Kidney epithelial cell (primary cell): ENCODE results near the gene CGB7. TPM values are rescaled to one million over a fixed set of nuclear protein-coding genes. Genes with fewer than 3 reads are reported as not detected.

Source experiments
- DNase-seq: peaks from one replicate; pipeline ENCODE4 v3.0.0-alpha.2; 2010; ENCODE audit warnings: low read depth
- H3K27me3 ChIP-seq: 2 replicates; pipeline ENCODE4 v1.6.0; 2011; ENCODE audit warnings: low read length; ENCODE audit not compliant: control insufficient read depth, insufficient read depth
- H3K36me3 ChIP-seq: 2 replicates; pipeline ENCODE4 v1.5.1; 2011; ENCODE audit warnings: low read length; ENCODE audit not compliant: control insufficient read depth, insufficient read depth
- H3K4me3 ChIP-seq: 2 replicates; pipeline ENCODE4 v1.5.1; 2011; ENCODE audit warnings: low read depth, mild to moderate bottlenecking, control low read depth, low read length
- CTCF ChIP-seq: IDR thresholded peaks from 2 replicates; pipeline ENCODE4 v1.5.1; 2011; ENCODE audit warnings: mild to moderate bottlenecking, moderate library complexity, low read length, control low read depth, inconsistent platforms; ENCODE audit not compliant: insufficient read depth, poor library complexity, severe bottlenecking
- total RNA-seq: library from RNA; depleted of rRNA; stranded (reverse); fragments of >200 nt; gene quantifications from 2 replicates; pipeline ENCODE4 v1.2.3, GENCODE V29; 2015

CGB7 gene
- total RNA-seq, 1 donor from 2014 or later, result 5.5 TPM

- TF ChIP-seq CTCF, result no peak
- Histone ChIP-seq H3K36me3 (peaks cover 2% of the 10 kb centered on the region), H3K4me3 (no peak overlapping the region), H3K27me3 (no peaks in the 10 kb centered on the region)
- DNase-seq, result no peak
Measured at GRCh38 chr19:49010453-49010852, 47.1 kb downstream of the CGB7 start.

- Histone ChIP-seq H3K27me3 (no peaks in the 10 kb centered on the region), H3K36me3 (peaks cover 5% of the 10 kb centered on the region), H3K4me3 (no peak overlapping the region)
- TF ChIP-seq CTCF, result no peak
- no peak for DNase-seq
Measured at GRCh38 chr19:49009828-49010227, 47.7 kb downstream of the CGB7 start.

GRCh38 chr19:49006905-49007304 lies 50.6 kb downstream of the CGB7 start:
- no peaks in the 10 kb centered on the region for H3K27me3 ChIP-seq
- H3K36me3 ChIP-seq, result peaks cover 5% of the 10 kb centered on the region
- DNase-seq, result no peak
- H3K4me3 ChIP-seq, result no peak overlapping the region
- TF ChIP-seq CTCF, result no peak

- Histone ChIP-seq H3K4me3 (no peak overlapping the region), H3K27me3 (no peaks in the 10 kb centered on the region), H3K36me3 (peaks cover 4% of the 10 kb centered on the region)
- DNase-seq, result no peak
- TF ChIP-seq CTCF, result no peak
Measured at GRCh38 chr19:49004964-49005614, 52.5 kb downstream of the CGB7 start.

Other genes with a start within 250 kb of the CGB7 start
- gene BCAT2, start 246.7 kb downstream of the CGB7 start, total RNA-seq, result 47.7 and 56.8 TPM in 2 replicates
- gene HSD17B14, start 221.3 kb downstream of the CGB7 start, total RNA-seq, result 10.2 and 15.0 TPM in 2 replicates
- 10.0 and 11.1 TPM in 2 replicates for gene PLEKHA4, start 189.1 kb downstream of the CGB7 start, total RNA-seq
- 225 and 233 TPM in 2 replicates for gene PPP1R15A, start 185.3 kb downstream of the CGB7 start, total RNA-seq
- gene TULP2, start 159.0 kb downstream of the CGB7 start, total RNA-seq, result not detected in 2 replicates
- gene NUCB1, start 157.4 kb downstream of the CGB7 start, total RNA-seq, result 248 and 260 TPM in 2 replicates
- gene DHDH, start 124.0 kb downstream of the CGB7 start, total RNA-seq, result 1.0 and 1.5 TPM in 2 replicates
- 128 and 140 TPM in 2 replicates for gene BAX, start 102.9 kb downstream of the CGB7 start, total RNA-seq
- gene FTL, start 92.4 kb downstream of the CGB7 start, total RNA-seq, result 2,415 and 2,688 TPM in 2 replicates
- gene GYS1, start 64.4 kb downstream of the CGB7 start, total RNA-seq, result 23.1 and 24.8 TPM in 2 replicates
- 174 and 177 TPM in 2 replicates for gene RUVBL2, start 63.9 kb downstream of the CGB7 start, total RNA-seq
- 8.2 and 8.4 TPM in 2 replicates for gene LHB, start 40.7 kb downstream of the CGB7 start, total RNA-seq
- not detected in 2 replicates for gene CGB3, start 33.4 kb downstream of the CGB7 start, total RNA-seq
- gene CGB2, start 25.9 kb downstream of the CGB7 start, total RNA-seq, result 1.9 and 5.1 TPM in 2 replicates
- 13.7 and 15.3 TPM in 2 replicates for gene CGB1, start 20.9 kb downstream of the CGB7 start, total RNA-seq
- gene CGB5, start 13.9 kb downstream of the CGB7 start, total RNA-seq, result 0.89 TPM in 1 of 2 replicates, not detected in the other
- gene CGB8, start 8.6 kb downstream of the CGB7 start, total RNA-seq, result 3.3 and 7.4 TPM in 2 replicates
- 0.58 TPM in 1 of 2 replicates, not detected in the other for gene NTF4, start 7.1 kb upstream of the CGB7 start, total RNA-seq
- not detected in 2 replicates for gene KCNA7, start 14.9 kb upstream of the CGB7 start, total RNA-seq
- 108 and 135 TPM in 2 replicates for gene SNRNP70, start 27.7 kb upstream of the CGB7 start, total RNA-seq
- gene LIN7B, start 56.6 kb upstream of the CGB7 start, total RNA-seq, result 3.4 and 5.8 TPM in 2 replicates
- 4.2 and 4.6 TPM in 2 replicates for gene C19orf73, start 61.4 kb upstream of the CGB7 start, total RNA-seq
- gene PPFIA3, start 61.8 kb upstream of the CGB7 start, total RNA-seq, result 0.88 and 10.9 TPM in 2 replicates
- gene HRC, start 97.6 kb upstream of the CGB7 start, total RNA-seq, result not detected in 2 replicates
- gene TRPM4, start 100.0 kb upstream of the CGB7 start, total RNA-seq, result 13.5 and 16.7 TPM in 2 replicates